ENCODE results near the gene EVPL. TPM values are rescaled to one million over a fixed set of nuclear protein-coding genes. Genes with fewer than 3 reads are reported as not detected.
A peak's percentile ranks its signal among the peaks of the same experiment; 100 is the strongest.

Gene EVPL
- polyA plus RNA-seq (2013, experiment 1 of 4) = not detected
- polyA plus RNA-seq (2013, experiment 2 of 4) = not detected
- not detected for polyA plus RNA-seq (2013, experiment 3 of 4)
- polyA plus RNA-seq (2013, experiment 4 of 4) = not detected

DNA sequence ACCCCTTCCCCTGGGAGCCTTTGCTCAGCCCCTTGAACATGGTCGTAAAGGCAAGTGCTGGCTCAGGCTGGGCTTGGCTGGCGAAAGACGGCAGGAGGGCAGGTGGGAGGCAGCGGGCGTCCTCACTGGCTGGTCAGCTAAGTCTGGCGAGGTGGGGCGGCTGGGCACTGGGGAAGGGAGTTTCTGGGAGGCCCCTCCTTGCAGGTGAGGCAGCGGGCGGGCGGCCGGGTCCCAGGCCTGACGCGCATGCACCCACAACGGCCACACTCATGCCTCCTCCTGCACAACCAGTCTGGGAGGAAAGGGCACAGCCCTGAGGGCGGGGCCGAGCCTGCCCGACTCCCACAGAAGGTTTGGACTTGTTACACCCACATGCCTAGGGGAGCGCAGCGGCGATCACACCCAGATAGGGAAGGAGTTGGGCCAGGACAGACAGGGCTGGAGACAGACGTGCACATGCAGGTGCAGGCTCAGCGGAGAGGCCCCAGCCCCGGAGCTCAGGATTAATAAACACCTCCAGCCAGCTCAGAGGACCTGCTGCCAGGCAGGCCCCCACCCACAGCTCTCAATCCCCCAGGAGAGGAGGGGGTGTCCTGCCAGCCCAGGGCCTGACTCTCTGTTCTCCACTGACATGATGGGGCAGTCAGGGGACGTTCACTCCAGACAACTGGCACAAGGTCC is at the start of gene EVPL:
EVPL (minus strand) TSS at position 148 of the 681 bp plus-strand sequence; CDS start at position 40, 108 bp downstream.
- peaks cover 4% of the 10 kb centered on the region for H3K4me1 ChIP-seq (ENCODE audit: control insufficient read depth, insufficient read depth, low read length)
- H3K9me3 ChIP-seq (ENCODE audit: control insufficient read depth, low read length) = no peaks in the 10 kb centered on the region
- no peak within 1 kb of the TSS for H3K4me3 ChIP-seq (ENCODE audit: insufficient read depth, low read depth, low read length)
- WGBS, 2 experiments = 87 to 88% methylated on average over 24 of the region's 24 CpGs
- H3K27me3 ChIP-seq (ENCODE audit: control insufficient read depth, insufficient read depth, low read length, poor library complexity, severe bottlenecking) = no peaks in the 10 kb centered on the region
- no peaks in the 10 kb centered on the region for H3K36me3 ChIP-seq (ENCODE audit: control insufficient read depth, insufficient read depth, low read length)
- H3K27ac ChIP-seq (ENCODE audit: insufficient read depth, low read depth, low read length, poor library complexity, severe bottlenecking) = no peak within 1 kb of the TSS

DNA sequence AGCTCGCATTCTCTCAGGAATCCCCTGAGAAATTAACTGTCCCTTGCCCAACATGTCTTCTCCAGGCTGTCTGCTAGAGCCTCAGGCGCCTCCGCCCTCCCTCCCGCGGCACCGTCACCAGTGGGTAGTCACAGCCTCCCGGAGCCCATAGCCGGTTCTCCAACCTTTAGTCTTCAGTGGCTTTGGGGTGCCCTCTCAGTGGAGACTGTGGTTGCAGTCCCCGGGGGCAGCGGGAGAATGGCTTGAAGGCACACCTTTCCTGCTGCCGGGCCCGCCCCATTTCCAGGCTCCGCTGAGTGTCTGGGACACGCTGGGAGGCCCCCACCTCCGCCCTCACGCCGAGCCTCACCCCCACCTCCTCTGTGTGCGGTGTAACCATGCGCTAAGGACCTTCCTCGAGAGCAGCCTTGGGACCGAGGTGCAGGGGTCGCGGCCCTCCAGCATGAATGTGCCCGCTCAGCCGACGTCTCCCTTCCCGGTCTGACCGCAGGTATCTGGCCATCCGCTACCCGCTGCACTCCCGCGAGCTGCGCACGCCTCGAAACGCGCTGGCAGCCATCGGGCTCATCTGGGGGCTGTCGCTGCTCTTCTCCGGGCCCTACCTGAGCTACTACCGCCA is 49.1 kb upstream of the EVPL start:
- peaks cover 28% of the 10 kb centered on the region for H3K4me1 ChIP-seq (ENCODE audit: control insufficient read depth, insufficient read depth, low read length)
- no peaks in the 10 kb centered on the region for H3K9me3 ChIP-seq (ENCODE audit: control insufficient read depth, low read length)
- H3K4me3 ChIP-seq (ENCODE audit: insufficient read depth, low read depth, low read length) = no peak overlapping the region
- H3K27me3 ChIP-seq (ENCODE audit: control insufficient read depth, insufficient read depth, low read length, poor library complexity, severe bottlenecking) = peaks cover 72% of the 10 kb centered on the region
- no peaks in the 10 kb centered on the region for H3K36me3 ChIP-seq (ENCODE audit: control insufficient read depth, insufficient read depth, low read length)
- WGBS, 2 experiments = 6 to 7% methylated on average over 41 of the region's 41 CpGs
- H3K27ac ChIP-seq (ENCODE audit: insufficient read depth, low read depth, low read length, poor library complexity, severe bottlenecking) = no peak overlapping the region

- 7% methylated on average over 48 of the region's 48 CpGs for WGBS, 2 experiments
- no peaks in the 10 kb centered on the region for H3K36me3 ChIP-seq (ENCODE audit: control insufficient read depth, insufficient read depth, low read length)
- peaks cover 72% of the 10 kb centered on the region for H3K27me3 ChIP-seq (ENCODE audit: control insufficient read depth, insufficient read depth, low read length, poor library complexity, severe bottlenecking)
- no peak overlapping the region for H3K27ac ChIP-seq (ENCODE audit: insufficient read depth, low read depth, low read length, poor library complexity, severe bottlenecking)
- H3K9me3 ChIP-seq (ENCODE audit: control insufficient read depth, low read length) = no peaks in the 10 kb centered on the region
- H3K4me3 ChIP-seq (ENCODE audit: insufficient read depth, low read depth, low read length) = no peak overlapping the region
- H3K4me1 ChIP-seq (ENCODE audit: control insufficient read depth, insufficient read depth, low read length) = peaks cover 31% of the 10 kb centered on the region
Observed at GRCh38 chr17:76075364-76076145, 48.4 kb upstream of the EVPL start.

DNA sequence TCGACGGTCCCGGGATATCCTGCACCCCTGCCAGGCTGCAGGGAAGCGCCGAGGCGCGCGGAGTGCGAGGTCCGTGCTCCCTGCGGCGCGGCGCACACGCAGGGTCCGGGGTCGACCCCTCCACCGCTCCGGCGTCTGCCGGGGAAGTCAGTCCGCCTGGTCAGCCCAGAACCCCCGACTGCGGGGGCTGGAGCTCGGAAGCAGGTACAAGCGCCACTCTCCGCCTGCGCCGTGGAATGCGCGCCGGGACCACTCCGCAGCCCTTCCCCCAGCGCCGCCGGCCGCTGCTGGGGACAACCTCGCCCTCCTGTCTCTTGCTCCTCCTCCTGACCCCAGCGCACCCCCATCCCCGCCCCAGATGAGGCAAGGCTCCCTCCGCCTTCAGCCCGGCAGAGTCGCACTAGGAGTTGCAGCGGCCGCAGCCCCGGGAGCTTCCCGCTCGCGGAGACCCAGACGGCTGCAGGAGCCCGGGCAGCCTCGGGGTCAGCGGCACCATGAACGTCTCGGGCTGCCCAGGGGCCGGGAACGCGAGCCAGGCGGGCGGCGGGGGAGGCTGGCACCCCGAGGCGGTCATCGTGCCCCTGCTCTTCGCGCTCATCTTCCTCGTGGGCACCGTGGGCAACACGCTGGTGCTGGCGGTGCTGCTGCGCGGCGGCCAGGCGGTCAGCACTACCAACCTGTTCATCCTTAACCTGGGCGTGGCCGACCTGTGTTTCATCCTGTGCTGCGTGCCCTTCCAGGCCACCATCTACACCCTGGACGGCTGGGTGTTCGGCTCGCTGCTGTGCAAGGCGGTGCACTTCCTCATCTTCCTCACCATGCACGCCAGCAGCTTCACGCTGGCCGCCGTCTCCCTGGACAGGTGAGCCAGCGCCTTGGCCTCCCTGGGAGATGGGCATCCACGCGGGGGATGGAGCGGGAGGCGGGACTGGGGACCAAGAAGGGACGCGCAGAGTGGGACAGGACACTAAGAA is 47.6 kb upstream of the EVPL start, which contains the start of gene GALR2:
GALR2 (plus strand) TSS at position 392 of the 974 bp plus-strand sequence; CDS start at position 495, 103 bp downstream.
- no peaks in the 10 kb centered on the region for H3K36me3 ChIP-seq (ENCODE audit: control insufficient read depth, insufficient read depth, low read length)
- H3K4me3 ChIP-seq (ENCODE audit: insufficient read depth, low read depth, low read length) = peak within 1 kb of the TSS; percentile 26
- H3K27me3 ChIP-seq (ENCODE audit: control insufficient read depth, insufficient read depth, low read length, poor library complexity, severe bottlenecking) = peaks cover 66% of the 10 kb centered on the region
- H3K9me3 ChIP-seq (ENCODE audit: control insufficient read depth, low read length) = no peaks in the 10 kb centered on the region
- no peak within 1 kb of the TSS for H3K27ac ChIP-seq (ENCODE audit: insufficient read depth, low read depth, low read length, poor library complexity, severe bottlenecking)
- 3% methylated on average over 92 of the region's 92 CpGs for WGBS, 2 experiments
- peaks cover 22% of the 10 kb centered on the region for H3K4me1 ChIP-seq (ENCODE audit: control insufficient read depth, insufficient read depth, low read length)

GRCh38 chr17:76072148-76072858 is 45.2 kb upstream of the EVPL start, which contains the start of gene SRP68:
Gene SRP68 (minus strand): TSS chr17:76072517. CDS start chr17:76072491, 26 bp downstream.
- 1% methylated on average over 57 of the region's 57 CpGs for WGBS, 2 experiments
- Histone ChIP-seq H3K27me3 (ENCODE audit: control insufficient read depth, insufficient read depth, low read length, poor library complexity, severe bottlenecking) (peaks cover 42% of the 10 kb centered on the region), H3K27ac (ENCODE audit: insufficient read depth, low read depth, low read length, poor library complexity, severe bottlenecking) (no peak within 1 kb of the TSS), H3K4me3 (ENCODE audit: insufficient read depth, low read depth, low read length) (peak within 1 kb of the TSS; percentile 87), H3K9me3 (ENCODE audit: control insufficient read depth, low read length) (no peaks in the 10 kb centered on the region), H3K36me3 (ENCODE audit: control insufficient read depth, insufficient read depth, low read length) (peaks cover 5% of the 10 kb centered on the region), H3K4me1 (ENCODE audit: control insufficient read depth, insufficient read depth, low read length) (peaks cover 17% of the 10 kb centered on the region)

DNA sequence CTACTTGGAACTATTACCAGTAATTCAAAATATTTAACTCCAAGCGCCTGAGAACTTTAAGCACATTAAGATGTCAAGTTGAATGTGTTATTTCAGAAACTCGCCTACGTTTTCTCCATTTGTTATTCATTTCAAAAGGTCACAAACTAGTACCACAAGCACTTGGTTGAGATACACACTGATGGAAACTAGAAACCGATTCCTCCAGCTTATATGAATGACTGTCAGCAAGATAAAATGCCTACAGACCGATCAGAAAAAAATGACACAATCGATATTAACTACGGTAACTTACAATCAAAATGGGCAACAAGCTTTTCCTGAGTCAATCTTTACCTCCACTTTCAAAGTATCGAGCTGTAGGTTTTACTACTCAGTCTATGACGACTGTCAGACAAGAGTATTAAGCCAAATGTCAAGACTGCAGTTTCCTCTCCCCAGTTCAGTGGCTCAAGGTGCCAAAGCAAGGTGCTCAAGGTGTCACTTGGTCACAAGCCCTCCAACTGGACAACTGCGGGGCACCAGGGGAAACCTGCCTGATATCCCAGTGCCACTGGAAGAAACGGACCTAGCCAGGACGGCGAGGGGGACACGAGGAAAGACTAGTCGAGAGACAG is 44.5 kb upstream of the EVPL start:
- Histone ChIP-seq H3K36me3 (ENCODE audit: control insufficient read depth, insufficient read depth, low read length) (peaks cover 10% of the 10 kb centered on the region), H3K27ac (ENCODE audit: insufficient read depth, low read depth, low read length, poor library complexity, severe bottlenecking) (no peak overlapping the region), H3K27me3 (ENCODE audit: control insufficient read depth, insufficient read depth, low read length, poor library complexity, severe bottlenecking) (peaks cover 36% of the 10 kb centered on the region), H3K9me3 (ENCODE audit: control insufficient read depth, low read length) (no peaks in the 10 kb centered on the region), H3K4me1 (ENCODE audit: control insufficient read depth, insufficient read depth, low read length) (peaks cover 15% of the 10 kb centered on the region), H3K4me3 (ENCODE audit: insufficient read depth, low read depth, low read length) (peak overlapping the region; percentile 87)
- 27 to 28% methylated on average over 15 of the region's 15 CpGs for WGBS, 2 experiments

- Histone ChIP-seq H3K4me3 (ENCODE audit: insufficient read depth, low read depth, low read length) (no peak overlapping the region), H3K9me3 (ENCODE audit: control insufficient read depth, low read length) (no peaks in the 10 kb centered on the region), H3K36me3 (ENCODE audit: control insufficient read depth, insufficient read depth, low read length) (peaks cover 44% of the 10 kb centered on the region), H3K27ac (ENCODE audit: insufficient read depth, low read depth, low read length, poor library complexity, severe bottlenecking) (no peak overlapping the region), H3K4me1 (ENCODE audit: control insufficient read depth, insufficient read depth, low read length) (peaks cover 2% of the 10 kb centered on the region), H3K27me3 (ENCODE audit: control insufficient read depth, insufficient read depth, low read length, poor library complexity, severe bottlenecking) (no peaks in the 10 kb centered on the region)
- WGBS, 2 experiments = 94 to 96% methylated on average over 4 of the region's 4 CpGs
Observed at GRCh38 chr17:76065775-76066174, 38.7 kb upstream of the EVPL start.

GRCh38 chr17:76063875-76064546 is 36.9 kb upstream of the EVPL start:
- Histone ChIP-seq H3K4me3 (ENCODE audit: insufficient read depth, low read depth, low read length) (no peak overlapping the region), H3K36me3 (ENCODE audit: control insufficient read depth, insufficient read depth, low read length) (peaks cover 52% of the 10 kb centered on the region), H3K27ac (ENCODE audit: insufficient read depth, low read depth, low read length, poor library complexity, severe bottlenecking) (no peak overlapping the region), H3K4me1 (ENCODE audit: control insufficient read depth, insufficient read depth, low read length) (no peaks in the 10 kb centered on the region), H3K27me3 (ENCODE audit: control insufficient read depth, insufficient read depth, low read length, poor library complexity, severe bottlenecking) (no peaks in the 10 kb centered on the region), H3K9me3 (ENCODE audit: control insufficient read depth, low read length) (no peaks in the 10 kb centered on the region)
- 94 to 95% methylated on average over 15 of the region's 15 CpGs for WGBS, 2 experiments

Measured in ectodermal cell (in vitro differentiated cells).